HG03103 (cell line): ENCODE results near the gene FLT4.
"Not testable (repeated sequence)": the region's sequence is repeated elsewhere in the genome, so short reads cannot be mapped to it uniquely, and the experiment has no call there.

Source experiments
- ATAC-seq: cut with Tn5 transposase; IDR thresholded peaks from one replicate; pipeline ENCODE4 v1.9.1; 2021; ENCODE audit warnings: low read depth; ENCODE audit not compliant: unreplicated experiment

The FLT4 gene

GRCh38 chr5:180649297-180650039, at the start of gene FLT4:
TSS of gene FLT4 (minus strand) at chr5:180649600. CDS start at chr5:180649545, 55 bp downstream.
- no peak for ATAC-seq

- no peak for ATAC-seq
These were observed 49.6 kb upstream of the FLT4 start for GRCh38 chr5:180699042-180699441.

- no peak for ATAC-seq
These were observed 46.7 kb upstream of the FLT4 start for GRCh38 chr5:180696116-180696515.

GRCh38 chr5:180692429-180692828, 43.0 kb upstream of the FLT4 start:
- ATAC-seq, result no peak

GRCh38 chr5:180691046-180691445, 41.6 kb upstream of the FLT4 start:
- no peak for ATAC-seq

- ATAC-seq, result no peak
These were observed 41.2 kb upstream of the FLT4 start for GRCh38 chr5:180690562-180690961.

GRCh38 chr5:180689775-180690174, 40.4 kb upstream of the FLT4 start:
- ATAC-seq, result no peak

GRCh38 chr5:180689071-180689694, 39.8 kb upstream of the FLT4 start:
- no peak for ATAC-seq

GRCh38 chr5:180688330-180689070, 39.1 kb upstream of the FLT4 start:
- ATAC-seq, result no peak

- ATAC-seq, result not testable (repeated sequence)
These were observed 37.4 kb upstream of the FLT4 start for GRCh38 chr5:180686799-180687198.

GRCh38 chr5:180684623-180685161, 35.3 kb upstream of the FLT4 start:
- ATAC-seq, result no peak

- ATAC-seq, result no peak
These were observed 34.0 kb upstream of the FLT4 start for GRCh38 chr5:180683220-180683922.

GRCh38 chr5:180682560-180682959, 33.2 kb upstream of the FLT4 start:
- no peak for ATAC-seq

- ATAC-seq, result not testable (repeated sequence)
These were observed 32.6 kb upstream of the FLT4 start for GRCh38 chr5:180682008-180682407.

GRCh38 chr5:180678319-180678718, 28.9 kb upstream of the FLT4 start:
- not testable (repeated sequence) for ATAC-seq

GRCh38 chr5:180675036-180675635, 25.7 kb upstream of the FLT4 start:
- no peak for ATAC-seq

GRCh38 chr5:180674090-180674475, 24.7 kb upstream of the FLT4 start:
- not testable (repeated sequence) for ATAC-seq

GRCh38 chr5:180673371-180674089, 24.1 kb upstream of the FLT4 start:
- no peak for ATAC-seq

GRCh38 chr5:180671958-180672524, 22.6 kb upstream of the FLT4 start:
- not testable (repeated sequence) for ATAC-seq
